CD4-positive, CD25-positive, alpha-beta regulatory T cell (primary cell): ENCODE measurements around the gene GPR141. TPM values are rescaled to one million over a fixed set of nuclear protein-coding genes. Genes with fewer than 3 reads are reported as not detected.
A peak's percentile ranks its signal among the peaks of the same experiment; 100 is the strongest.

ENCODE experiments used
- ATAC-seq, 2 donors: fragments of 150-1000 bp; cut with Tn5 transposase; one replicate each; pipeline ENCODE4 v1.10.0; 2021; ENCODE audit warnings: low read depth in 2 of 2, moderate number of reproducible peaks in 2 of 2, moderate library complexity in 1 of 2
- DNase-seq, 3 donors: peaks; one replicate each; pipeline versions ENCODE4 v3.0.0 to v3.0.0-alpha.2; 2012 to 2022; ENCODE audit warnings: mixed read lengths in 1 of 3
- H3K27ac ChIP-seq: one replicate; pipeline ENCODE4 v1.7.0; 2013; ENCODE audit warnings: mild to moderate bottlenecking, low read length; ENCODE audit not compliant: insufficient read depth, poor library complexity, severe bottlenecking
- H3K27me3 ChIP-seq: one replicate; pipeline ENCODE4 v1.7.0; 2013; ENCODE audit warnings: low read length; ENCODE audit not compliant: control insufficient read depth, insufficient read depth
- H3K36me3 ChIP-seq: one replicate; pipeline ENCODE4 v1.7.0; 2013; ENCODE audit warnings: mild to moderate bottlenecking, low read length, moderate library complexity; ENCODE audit not compliant: control insufficient read depth, insufficient read depth
- H3K4me1 ChIP-seq: 2 replicates; pipeline ENCODE4 v1.7.0; 2013; ENCODE audit warnings: mild to moderate bottlenecking, low read length; ENCODE audit not compliant: insufficient read depth, control insufficient read depth, poor library complexity, severe bottlenecking
- H3K4me3 ChIP-seq: one replicate; pipeline ENCODE4 v1.7.0; 2013; ENCODE audit warnings: low read depth, mild to moderate bottlenecking, low read length, moderate library complexity
- H3K9me3 ChIP-seq, 2 experiments: 1 replicate in 1 of 2; 2 replicates in 1 of 2; pipeline ENCODE4 v1.7.0; 2013; ENCODE audit warnings: low read length in 2 of 2, mild to moderate bottlenecking in 1 of 2, moderate library complexity in 1 of 2; ENCODE audit not compliant: control insufficient read depth in 2 of 2
- H3K27ac Mint-ChIP-seq, 3 donors: one replicate each; pipeline ENCODE4 v1.8.0; 2020 to 2022; ENCODE audit warnings: mild to moderate bottlenecking in 3 of 3, mixed read lengths in 3 of 3, moderate library complexity in 2 of 3
- H3K27me3 Mint-ChIP-seq: one replicate; pipeline ENCODE4 v1.8.0; 2022; ENCODE audit warnings: mild to moderate bottlenecking, mixed read lengths
- H3K36me3 Mint-ChIP-seq: one replicate; pipeline ENCODE4 v1.8.0; 2020; ENCODE audit warnings: mixed read lengths
- H3K4me1 Mint-ChIP-seq, 4 donors: one replicate each; pipeline ENCODE4 v1.8.0; 2020 to 2022; ENCODE audit warnings: mixed read lengths in 4 of 4, mild to moderate bottlenecking in 1 of 4
- H3K4me3 Mint-ChIP-seq, 4 donors: one replicate each; pipeline ENCODE4 v1.8.0; 2020 to 2022; ENCODE audit warnings: mild to moderate bottlenecking in 4 of 4, mixed read lengths in 4 of 4, moderate library complexity in 3 of 4
- H3K9me3 Mint-ChIP-seq, 7 donors: one replicate each; pipeline ENCODE4 v1.8.0; 2020 to 2022; ENCODE audit warnings: mixed read lengths in 7 of 7, mild to moderate bottlenecking in 3 of 7, moderate library complexity in 2 of 7
- polyA plus RNA-seq, 4 donors: library from polyadenylated mRNA; unstranded; fragments of 300-500 nt; fragmentation: Illumina TruSeq; gene quantifications; one replicate each; pipeline ENCODE4 v1.2.3, GENCODE V29; 2021
- total RNA-seq: library from RNA; stranded (reverse); gene quantifications from one replicate; pipeline ENCODE4 v1.2.3, GENCODE V29; 2022

GPR141 gene
- total and polyA plus RNA-seq, 5 donors from 2014 or later, result not detected

DNA sequence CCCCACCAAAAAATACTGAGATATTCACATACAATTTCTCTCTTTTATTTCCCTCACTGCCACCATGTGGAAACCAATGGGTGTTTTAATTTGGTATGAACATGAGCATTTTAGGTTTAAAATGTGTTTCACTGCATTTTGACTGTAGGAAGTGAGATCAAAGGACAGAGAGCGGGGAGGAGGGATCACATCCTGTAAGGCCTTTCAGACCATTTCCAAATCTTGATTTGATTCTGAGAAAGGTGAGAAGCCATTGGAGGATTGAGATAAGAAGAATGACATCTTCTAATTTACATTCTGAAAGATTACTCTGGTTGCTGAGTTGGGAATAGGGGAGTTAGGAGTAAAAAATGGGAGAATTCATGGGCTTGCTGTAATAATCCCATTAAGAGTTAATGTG is 42.5 kb downstream of the GPR141 start:
- no peaks in the 10 kb centered on the region for H3K27me3 ChIP-seq
- Mint-ChIP-seq H3K4me1 (peaks cover 0 to 2% (median 0%) of the 10 kb centered on the region in 4 donors), H3K9me3 (peaks cover 0 to 2% (median 0%) of the 10 kb centered on the region in 7 donors), H3K4me3 (no peak overlapping the region), H3K36me3 (no peaks in the 10 kb centered on the region), H3K27me3 (no peaks in the 10 kb centered on the region), H3K27ac (no peak overlapping the region)
- no peaks in the 10 kb centered on the region for H3K36me3 ChIP-seq
- H3K9me3 ChIP-seq, result no peaks in the 10 kb centered on the region
- no peak overlapping the region for H3K27ac ChIP-seq
- DNase-seq (peak in 1 of 3 donors; percentile 46), ATAC-seq (no peak)
- H3K4me3 ChIP-seq, result no peak overlapping the region
- no peaks in the 10 kb centered on the region for H3K4me1 ChIP-seq

GRCh38 chr7:37728747-37729146 is 45.2 kb downstream of the GPR141 start:
- Mint-ChIP-seq H3K27ac (no peak overlapping the region), H3K9me3 (no peaks in the 10 kb centered on the region), H3K36me3 (no peaks in the 10 kb centered on the region), H3K4me3 (no peak overlapping the region), H3K4me1 (peaks cover 0 to 2% (median 0%) of the 10 kb centered on the region in 4 donors), H3K27me3 (no peaks in the 10 kb centered on the region)
- H3K9me3 ChIP-seq, result no peaks in the 10 kb centered on the region
- DNase-seq, result no peak
- no peak for ATAC-seq
- no peak overlapping the region for H3K4me3 ChIP-seq
- no peaks in the 10 kb centered on the region for H3K27me3 ChIP-seq
- H3K36me3 ChIP-seq, result no peaks in the 10 kb centered on the region
- no peak overlapping the region for H3K27ac ChIP-seq
- no peaks in the 10 kb centered on the region for H3K4me1 ChIP-seq

DNA sequence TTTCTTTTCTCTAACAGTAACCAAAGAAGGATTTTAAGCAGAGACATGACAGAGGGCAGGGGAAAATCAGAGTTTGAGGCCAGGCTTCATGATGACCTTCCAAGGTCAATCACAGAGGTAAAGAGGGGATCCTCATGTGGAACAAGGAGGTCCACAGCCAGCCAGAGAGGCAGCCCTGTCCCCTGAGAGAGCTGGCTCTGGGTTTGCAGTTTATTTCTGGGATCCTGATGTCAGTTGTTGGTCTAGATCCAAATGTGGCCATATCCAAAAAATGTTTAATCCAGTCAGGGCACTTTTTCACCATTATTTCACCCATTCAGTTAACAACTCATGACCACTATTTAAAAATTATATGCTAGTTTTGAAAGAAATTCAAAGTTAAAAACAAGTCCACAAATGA is 45.6 kb downstream of the GPR141 start:
- no peaks in the 10 kb centered on the region for H3K9me3 ChIP-seq
- no peaks in the 10 kb centered on the region for H3K36me3 ChIP-seq
- no peaks in the 10 kb centered on the region for H3K27me3 Mint-ChIP-seq
- H3K27ac Mint-ChIP-seq, result no peak overlapping the region
- H3K27ac ChIP-seq, result no peak overlapping the region
- H3K27me3 ChIP-seq, result no peaks in the 10 kb centered on the region
- peaks cover 0 to 2% (median 0%) of the 10 kb centered on the region in 4 donors for H3K4me1 Mint-ChIP-seq
- ATAC-seq (no peak), DNase-seq (no peak)
- no peak overlapping the region for H3K4me3 Mint-ChIP-seq
- H3K4me3 ChIP-seq, result no peak overlapping the region
- H3K9me3 Mint-ChIP-seq, result no peaks in the 10 kb centered on the region
- no peaks in the 10 kb centered on the region for H3K36me3 Mint-ChIP-seq
- no peaks in the 10 kb centered on the region for H3K4me1 ChIP-seq

GRCh38 chr7:37730501-37730900 is 46.9 kb downstream of the GPR141 start:
- H3K27me3 Mint-ChIP-seq, result no peaks in the 10 kb centered on the region
- H3K4me3 ChIP-seq, result no peak overlapping the region
- no peak overlapping the region for H3K4me3 Mint-ChIP-seq
- DNase-seq, result no peak
- H3K9me3 Mint-ChIP-seq, result no peaks in the 10 kb centered on the region
- no peak overlapping the region for H3K27ac Mint-ChIP-seq
- H3K4me1 ChIP-seq, result no peaks in the 10 kb centered on the region
- H3K4me1 Mint-ChIP-seq, result peaks cover 0 to 2% (median 0%) of the 10 kb centered on the region in 4 donors
- H3K9me3 ChIP-seq, result no peaks in the 10 kb centered on the region
- no peak overlapping the region for H3K27ac ChIP-seq
- H3K27me3 ChIP-seq, result no peaks in the 10 kb centered on the region
- H3K36me3 ChIP-seq, result no peaks in the 10 kb centered on the region
- no peaks in the 10 kb centered on the region for H3K36me3 Mint-ChIP-seq
- no peak for ATAC-seq

GRCh38 chr7:37732253-37732652 is 48.7 kb downstream of the GPR141 start:
- no peaks in the 10 kb centered on the region for H3K36me3 ChIP-seq
- Mint-ChIP-seq H3K4me3 (no peak overlapping the region), H3K36me3 (no peaks in the 10 kb centered on the region), H3K27me3 (no peaks in the 10 kb centered on the region), H3K4me1 (no peaks in the 10 kb centered on the region), H3K27ac (no peak overlapping the region), H3K9me3 (no peaks in the 10 kb centered on the region)
- DNase-seq (peak in 1 of 3 donors; percentile 33), ATAC-seq (peak in 1 of 2 donors; percentile 53)
- H3K4me3 ChIP-seq, result no peak overlapping the region
- H3K9me3 ChIP-seq, result no peaks in the 10 kb centered on the region
- no peaks in the 10 kb centered on the region for H3K27me3 ChIP-seq
- no peak overlapping the region for H3K27ac ChIP-seq
- H3K4me1 ChIP-seq, result no peaks in the 10 kb centered on the region

- Histone ChIP-seq H3K36me3 (no peaks in the 10 kb centered on the region), H3K27me3 (no peaks in the 10 kb centered on the region), H3K4me1 (no peaks in the 10 kb centered on the region), H3K9me3 (no peaks in the 10 kb centered on the region), H3K4me3 (no peak overlapping the region), H3K27ac (no peak overlapping the region)
- Mint-ChIP-seq H3K36me3 (no peaks in the 10 kb centered on the region), H3K4me1 (no peaks in the 10 kb centered on the region), H3K9me3 (no peaks in the 10 kb centered on the region), H3K4me3 (no peak overlapping the region), H3K27me3 (no peaks in the 10 kb centered on the region), H3K27ac (no peak overlapping the region)
- ATAC-seq (no peak), DNase-seq (no peak)
These were observed 49.3 kb downstream of the GPR141 start for GRCh38 chr7:37732888-37733287.

GRCh38 chr7:37735196-37735595 is 51.6 kb downstream of the GPR141 start:
- H3K27ac Mint-ChIP-seq, result no peak overlapping the region
- Histone ChIP-seq H3K36me3 (no peaks in the 10 kb centered on the region), H3K4me1 (no peaks in the 10 kb centered on the region), H3K4me3 (no peak overlapping the region), H3K9me3 (no peaks in the 10 kb centered on the region), H3K27ac (no peak overlapping the region), H3K27me3 (no peaks in the 10 kb centered on the region)
- H3K4me1 Mint-ChIP-seq, result no peaks in the 10 kb centered on the region
- no peaks in the 10 kb centered on the region for H3K27me3 Mint-ChIP-seq
- H3K4me3 Mint-ChIP-seq, result no peak overlapping the region
- no peaks in the 10 kb centered on the region for H3K36me3 Mint-ChIP-seq
- no peak for DNase-seq
- ATAC-seq, result no peak
- H3K9me3 Mint-ChIP-seq, result no peaks in the 10 kb centered on the region

DNA sequence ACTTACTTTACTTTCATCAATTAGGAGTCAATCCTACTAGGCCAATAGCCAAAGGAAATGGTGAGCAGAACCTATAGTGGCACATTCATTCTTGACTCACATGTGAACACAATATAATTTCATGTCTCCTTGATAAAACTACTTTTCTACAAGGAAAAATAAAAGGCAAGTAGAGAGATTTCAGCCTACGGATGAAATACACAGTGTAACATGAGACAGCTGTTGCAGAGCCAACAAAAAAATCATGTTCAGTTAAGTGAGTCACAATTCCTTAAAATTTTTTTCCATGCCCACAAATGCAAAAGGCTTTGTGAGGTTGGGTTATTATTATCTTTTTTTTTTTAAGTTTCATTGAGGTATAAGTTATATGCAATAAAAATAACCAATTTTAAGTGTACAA is 54.8 kb downstream of the GPR141 start:
- Mint-ChIP-seq H3K4me1 (no peaks in the 10 kb centered on the region), H3K4me3 (no peak overlapping the region), H3K27me3 (no peaks in the 10 kb centered on the region), H3K36me3 (no peaks in the 10 kb centered on the region), H3K27ac (no peak overlapping the region), H3K9me3 (peaks cover 0 to 3% (median 0%) of the 10 kb centered on the region in 7 donors)
- Histone ChIP-seq H3K36me3 (no peaks in the 10 kb centered on the region), H3K9me3 (no peaks in the 10 kb centered on the region), H3K27ac (no peak overlapping the region), H3K4me1 (no peaks in the 10 kb centered on the region), H3K27me3 (no peaks in the 10 kb centered on the region), H3K4me3 (no peak overlapping the region)
- DNase-seq (no peak), ATAC-seq (no peak)
